Measurements from ENCODE around the gene SLC12A6.

The SLC12A6 gene

GRCh38 chr15:34330279-34330678 is 7.3 kb downstream of the SLC12A6 start:
- DNase-seq (ENCODE audit: low spot score) = no peak

- no peak for DNase-seq (ENCODE audit: low spot score)
Measured at GRCh38 chr15:34329006-34329405, 8.6 kb downstream of the SLC12A6 start.

DNA sequence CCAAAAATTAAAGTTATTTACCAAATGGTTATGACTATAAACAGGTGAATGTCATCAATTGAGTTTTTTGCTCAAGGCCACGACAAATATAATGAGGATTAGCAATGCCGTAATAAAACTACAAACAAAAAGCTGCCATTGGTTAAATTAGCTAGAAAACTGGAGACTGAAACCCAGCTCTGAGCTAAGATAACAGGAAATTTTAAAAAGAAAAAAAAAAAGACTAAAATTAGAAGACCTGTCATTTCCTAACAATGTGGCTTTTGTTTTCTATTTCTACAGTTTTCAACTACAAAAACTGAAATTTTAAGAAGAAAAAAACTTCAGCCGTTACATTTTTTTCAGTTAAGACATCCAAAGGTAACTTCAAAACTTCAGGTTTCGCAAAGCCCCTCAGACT is 9.7 kb downstream of the SLC12A6 start:
- DNase-seq (ENCODE audit: low spot score) = no peak

GRCh38 chr15:34325368-34325767 is 12.2 kb downstream of the SLC12A6 start:
- no peak for DNase-seq (ENCODE audit: low spot score)

DNA sequence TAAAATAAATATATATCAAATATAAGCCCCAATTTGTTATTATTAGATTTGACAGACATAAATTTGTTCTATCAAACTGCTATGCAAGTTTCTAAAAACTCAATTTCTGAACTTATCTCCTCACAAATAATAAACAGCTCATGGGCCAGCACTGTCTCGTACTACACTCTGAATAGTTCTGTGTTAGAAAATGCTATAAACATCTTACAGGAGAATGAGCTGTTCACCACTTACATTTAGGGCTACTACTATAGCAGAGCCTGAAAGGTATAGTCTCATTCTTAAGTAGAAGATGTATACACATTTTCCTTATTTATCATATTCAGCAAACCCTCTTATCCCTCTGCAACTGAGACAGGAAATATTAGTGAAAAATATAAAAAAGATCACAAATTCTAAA is 12.6 kb downstream of the SLC12A6 start:
- no peak for DNase-seq (ENCODE audit: low spot score)

GRCh38 chr15:34323217-34323616 is 14.4 kb downstream of the SLC12A6 start:
- DNase-seq (ENCODE audit: low spot score) = no peak

DNA sequence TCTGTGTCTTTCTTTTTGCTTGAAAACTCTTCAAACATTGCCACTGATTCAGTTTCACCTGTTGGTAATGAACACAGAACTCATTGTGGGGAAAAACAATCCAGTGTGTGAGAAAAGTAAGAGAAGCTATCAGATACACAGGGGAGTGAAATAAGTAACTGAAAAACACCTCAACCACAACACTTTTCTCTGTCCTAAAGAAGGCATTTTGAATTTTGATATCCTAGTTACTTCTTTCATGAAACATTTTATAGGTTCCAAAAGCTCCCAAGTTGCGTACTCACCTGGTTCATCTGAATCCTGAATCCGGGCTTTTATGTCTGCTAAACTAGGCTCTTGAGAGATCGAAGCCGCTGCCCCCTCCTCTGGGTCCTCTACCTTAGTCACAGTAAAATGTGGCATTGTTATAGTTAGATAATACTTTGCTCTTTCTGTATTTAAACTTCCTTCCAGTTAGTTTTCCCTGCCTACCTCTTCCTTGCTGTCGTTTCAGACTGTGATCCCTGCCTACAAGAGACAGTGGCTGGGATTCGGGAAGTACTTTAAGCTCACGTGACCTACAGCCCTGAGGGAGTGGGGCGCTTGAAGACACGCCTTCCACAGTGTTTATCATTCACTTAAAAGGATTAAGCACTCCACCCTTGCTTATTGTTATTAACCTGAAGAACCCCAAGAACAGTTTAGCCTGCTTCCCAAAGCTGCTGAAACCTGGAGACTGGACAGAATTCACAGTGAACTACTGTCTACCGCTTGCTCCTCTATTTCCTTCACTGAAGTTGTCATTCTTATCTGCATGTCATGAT is 19.1 kb downstream of the SLC12A6 start:
- peak; percentile 41 for DNase-seq (ENCODE audit: low spot score)

DNA sequence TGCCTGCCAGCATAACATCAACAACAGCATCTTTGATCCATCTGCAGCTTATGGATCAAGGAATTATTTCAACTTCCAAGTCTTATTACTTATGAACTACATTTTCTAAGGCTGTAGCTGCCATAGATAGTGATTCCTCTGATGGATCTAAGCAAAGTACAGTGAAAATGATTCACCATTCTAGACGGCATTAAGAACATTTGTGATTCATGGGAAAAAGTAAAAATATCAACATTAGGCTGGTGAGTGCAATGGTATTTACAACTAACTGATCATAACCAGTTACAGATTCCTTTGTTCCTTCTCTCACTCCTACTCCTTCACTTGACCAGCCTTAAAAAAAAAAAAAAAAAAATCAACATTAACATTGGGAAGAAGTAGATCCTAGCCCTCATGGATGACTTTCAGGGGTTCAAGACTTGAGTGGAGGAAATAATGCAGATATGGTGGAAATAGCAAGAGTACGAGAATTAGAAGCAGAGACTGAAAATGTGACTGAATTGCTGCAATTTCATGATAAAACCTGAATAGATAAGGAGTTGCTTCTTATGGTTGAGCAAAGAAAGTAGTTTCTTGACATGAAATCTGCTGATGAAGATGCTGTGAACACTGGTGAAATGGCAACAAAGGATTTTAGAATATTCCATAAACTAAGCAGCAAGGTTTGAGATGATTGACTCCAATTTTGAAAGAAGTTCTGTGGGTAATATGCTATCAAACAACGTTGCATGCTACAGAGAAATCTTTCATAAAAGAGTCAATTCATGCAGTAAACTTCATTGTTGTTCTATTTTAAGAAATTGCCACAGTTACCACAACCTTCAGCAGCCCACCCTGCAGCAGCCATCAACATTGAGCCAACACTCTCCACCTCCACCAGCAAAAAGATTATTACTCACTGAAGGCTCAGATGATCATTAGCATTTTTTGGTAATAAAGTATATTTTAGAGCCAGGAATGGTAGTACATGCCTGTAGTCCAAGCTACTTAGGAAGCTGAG is 22.8 kb downstream of the SLC12A6 start:
- DNase-seq (ENCODE audit: low spot score) = no peak

GRCh38 chr15:34311563-34311962 is 26.0 kb downstream of the SLC12A6 start:
- no peak for DNase-seq (ENCODE audit: low spot score)

GRCh38 chr15:34304613-34305012 is 33.0 kb downstream of the SLC12A6 start:
- no peak for DNase-seq (ENCODE audit: low spot score)

GRCh38 chr15:34301058-34301457 is 36.5 kb downstream of the SLC12A6 start:
- DNase-seq (ENCODE audit: low spot score) = no peak

DNA sequence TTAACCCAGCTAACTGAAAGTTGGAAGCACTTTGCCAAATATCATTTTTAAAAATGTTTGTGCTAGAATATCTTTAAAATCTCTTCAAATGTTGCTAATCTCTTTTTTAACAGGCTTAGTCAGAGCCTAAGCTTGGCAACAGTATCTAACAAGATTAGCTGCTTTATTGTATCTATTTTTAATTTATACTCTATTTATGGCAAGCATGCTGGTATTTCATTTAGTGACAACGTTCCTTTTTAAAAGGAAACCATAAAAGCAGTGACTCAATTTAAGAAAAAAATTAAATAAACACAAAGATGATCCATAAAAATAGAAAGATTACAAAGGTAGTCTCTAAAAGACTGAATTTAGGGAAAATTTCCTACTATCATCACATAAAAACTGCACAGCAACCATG is 40.5 kb downstream of the SLC12A6 start:
- DNase-seq (ENCODE audit: low spot score) = no peak

DNA sequence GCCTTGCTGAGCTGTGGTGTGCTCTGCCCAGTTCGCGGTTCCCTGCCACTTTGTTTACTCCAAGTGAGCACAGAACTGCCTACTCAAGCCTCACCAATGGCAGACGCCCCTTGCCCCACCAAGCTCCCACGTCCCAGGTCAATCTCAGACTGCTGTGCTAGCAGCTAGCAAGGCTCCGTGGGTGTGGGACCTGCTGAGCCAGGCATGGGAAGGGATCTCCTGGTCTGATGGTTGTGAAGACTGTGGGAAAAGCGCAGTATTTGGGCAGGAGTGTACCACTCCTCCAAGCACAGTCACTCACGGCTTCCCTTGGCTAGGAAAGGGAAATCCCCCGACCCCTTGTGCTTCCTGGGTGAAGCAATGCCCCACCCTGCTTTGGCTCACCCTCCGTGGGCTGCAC is 45.0 kb downstream of the SLC12A6 start:
- DNase-seq (ENCODE audit: low spot score) = no peak

GRCh38 chr15:34284937-34285336 is 52.6 kb downstream of the SLC12A6 start:
- no peak for DNase-seq (ENCODE audit: low spot score)

- no peak for DNase-seq (ENCODE audit: low spot score)
Measured at GRCh38 chr15:34282384-34282783, 55.2 kb downstream of the SLC12A6 start.

- DNase-seq (ENCODE audit: low spot score) = no peak
Measured at GRCh38 chr15:34280193-34280592, 57.4 kb downstream of the SLC12A6 start.

GRCh38 chr15:34279368-34279767 is 58.2 kb downstream of the SLC12A6 start:
- no peak for DNase-seq (ENCODE audit: low spot score)

DNA sequence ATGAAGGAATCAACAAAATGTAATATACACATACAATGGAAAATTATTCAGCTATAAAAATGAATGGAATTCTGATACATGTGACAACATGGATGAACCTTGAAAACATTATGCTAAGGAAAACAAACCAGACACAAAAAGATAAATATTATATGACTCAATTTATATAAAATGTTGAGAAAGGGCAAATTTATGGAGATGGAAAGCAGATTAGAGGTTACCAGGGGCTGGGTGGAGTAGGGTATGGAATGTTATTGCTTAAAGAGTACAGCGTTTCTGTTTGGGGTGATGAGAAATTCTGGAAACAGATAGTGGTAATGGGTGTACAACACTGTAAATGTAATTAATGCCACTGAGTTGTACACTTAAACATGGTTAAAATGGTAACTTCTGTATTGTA is 61.9 kb downstream of the SLC12A6 start:
- no peak for DNase-seq (ENCODE audit: low spot score)

DNA sequence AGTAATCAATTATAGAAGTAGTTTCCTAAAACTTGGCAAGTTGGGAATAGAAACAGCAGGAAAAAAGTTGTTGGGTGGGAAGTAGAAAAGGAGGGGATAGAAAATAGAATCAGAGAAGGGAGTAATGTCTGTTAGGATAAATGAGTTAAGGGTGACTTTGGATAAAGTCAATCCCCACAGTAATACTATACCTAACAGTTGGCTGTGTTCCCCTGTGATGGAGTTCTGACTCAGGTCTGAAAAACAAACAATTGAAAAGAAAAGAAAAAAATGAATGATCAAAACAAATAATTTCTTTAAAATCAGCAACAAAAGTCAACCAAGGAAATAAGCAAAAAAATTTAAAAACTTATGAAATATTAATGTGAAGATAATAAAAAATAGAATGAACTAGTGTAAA is 62.4 kb downstream of the SLC12A6 start:
- DNase-seq (ENCODE audit: low spot score) = no peak

- no peak for DNase-seq (ENCODE audit: low spot score)
Measured at GRCh38 chr15:34271493-34271892, 66.1 kb downstream of the SLC12A6 start.

GRCh38 chr15:34266751-34267150 is 70.8 kb downstream of the SLC12A6 start:
- DNase-seq (ENCODE audit: low spot score) = no peak

DNA sequence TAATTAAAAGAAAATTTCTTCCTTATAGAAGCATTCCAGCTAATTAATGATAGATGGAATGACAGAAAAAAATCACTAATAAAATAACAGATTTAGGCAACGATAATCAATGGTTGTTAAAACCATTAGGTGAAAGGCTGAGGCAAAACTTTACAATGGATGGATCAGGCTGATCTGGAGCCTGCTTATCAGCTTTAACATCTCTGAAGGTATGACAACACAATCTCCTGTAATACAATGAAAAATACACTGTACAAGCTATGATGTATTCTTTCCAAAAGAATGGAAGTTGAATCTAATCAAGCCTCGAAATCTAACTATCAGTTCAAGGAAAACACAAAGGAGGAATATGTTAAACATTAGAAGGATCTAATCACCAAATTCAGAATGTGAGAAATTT is 73.5 kb downstream of the SLC12A6 start:
- DNase-seq (ENCODE audit: low spot score) = no peak

DNA sequence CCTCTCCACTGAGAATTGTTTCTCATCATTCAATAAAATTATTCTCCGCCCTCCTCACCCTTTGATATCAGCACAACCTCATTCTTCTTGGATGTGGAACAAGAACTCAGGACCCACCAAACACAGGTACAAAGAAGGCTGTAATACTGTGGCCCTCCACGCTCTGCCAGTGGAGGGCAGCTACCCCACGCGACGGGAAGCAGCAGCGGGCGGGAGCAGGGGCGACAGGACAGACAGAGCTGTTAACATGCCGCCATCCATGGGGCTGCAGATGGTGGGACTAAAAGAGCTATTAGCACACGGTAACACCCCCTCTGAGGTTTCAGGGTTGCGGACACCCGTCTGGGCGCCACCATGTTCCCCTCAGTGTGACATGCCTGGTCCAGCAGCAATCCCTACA is 75.2 kb downstream of the SLC12A6 start:
- DNase-seq (ENCODE audit: low spot score) = no peak

All from globus pallidus (tissue), 1 donor.